ENCODE data around the gene KCNJ14. TPM values are rescaled to one million over a fixed set of nuclear protein-coding genes. Genes with fewer than 3 reads are reported as not detected.

KCNJ14 gene
- total RNA-seq, 2 experiments from 2014 or later = 1.3 to 1.5 TPM

- Mint-ChIP-seq H3K27ac (peak overlapping the region; percentile 89), H3K36me3 (ENCODE audit: low read depth) (peaks cover 31% of the 10 kb centered on the region), H3K27me3 (peaks cover 19% of the 10 kb centered on the region), H3K9me3 (no peaks in the 10 kb centered on the region), H3K4me1 (ENCODE audit: low read depth) (peaks cover 32% of the 10 kb centered on the region), H3K4me3 (peak overlapping the region; percentile 79)
- no peak for TF ChIP-seq CTCF (IDR thresholded peaks at IDR 0.05)
- POLR2A ChIA-PET = interaction anchor here (0.7 to 1.1 kb wide), 2 partner anchors 43 to 123 kb away, joined by 3 read pairs; a partner anchor contains a TSS
- intact Hi-C loops (cut with micrococcal nuclease) = no loop called here
- CTCF ChIA-PET = interaction anchor here (1.9 to 2.1 kb wide), 2 partner anchors 54 to 139 kb away, joined by 4 to 8 read pairs; partner anchors contain the start of gene KDELR1
- ATAC-seq (no peak), DNase-seq (no peak)
These were observed 10.5 kb upstream of the KCNJ14 start for GRCh38 chr19:48444936-48445200.

- H3K9me3 Mint-ChIP-seq = no peaks in the 10 kb centered on the region
- H3K4me1 Mint-ChIP-seq (ENCODE audit: low read depth) = peaks cover 32% of the 10 kb centered on the region
- intact Hi-C loops (cut with micrococcal nuclease) = no loop called here
- peak overlapping the region; percentile 89 for H3K27ac Mint-ChIP-seq
- H3K36me3 Mint-ChIP-seq (ENCODE audit: low read depth) = peaks cover 31% of the 10 kb centered on the region
- peak; percentile 49 for TF ChIP-seq CTCF (IDR thresholded peaks at IDR 0.05)
- ATAC-seq (peak; percentile 29), DNase-seq (peak; percentile 38)
- CTCF ChIA-PET = interaction anchor here (1.9 to 2.1 kb wide), 2 partner anchors 54 to 139 kb away, joined by 4 to 8 read pairs; partner anchors contain the start of gene KDELR1
- H3K27me3 Mint-ChIP-seq = peaks cover 19% of the 10 kb centered on the region
- peak overlapping the region; percentile 79 for H3K4me3 Mint-ChIP-seq
- POLR2A ChIA-PET = interaction anchor here (0.6 to 1.1 kb wide), 4 partner anchors 34 to 281 kb away, joined by 3 read pairs; a partner anchor contains a TSS
These were observed 10.1 kb upstream of the KCNJ14 start for GRCh38 chr19:48445256-48445605.

GRCh38 chr19:48445606-48446481, 9.5 kb upstream of the KCNJ14 start, which contains the start of gene GRWD1:
TSS of gene GRWD1 (plus strand) at chr19:48445983. CDS start at chr19:48446006, 23 bp downstream.
- intact Hi-C loops (cut with micrococcal nuclease) = no loop called here
- TF ChIP-seq CTCF (IDR thresholded peaks at IDR 0.05) = no peak
- peak; percentile 95 for ATAC-seq
- no peaks in the 10 kb centered on the region for H3K9me3 Mint-ChIP-seq
- peak; percentile 98 for DNase-seq
- H3K4me3 Mint-ChIP-seq = peak within 1 kb of the TSS; percentile 79
- peak within 1 kb of the TSS; percentile 89 for H3K27ac Mint-ChIP-seq
- POLR2A ChIA-PET = interaction anchor here (0.6 to 3.7 kb wide), 9 partner anchors 10 to 281 kb away, joined by 3 to 17 read pairs (median 3); partner anchors contain the start of gene KCNJ14
- H3K4me1 Mint-ChIP-seq (ENCODE audit: low read depth) = peaks cover 32% of the 10 kb centered on the region
- H3K27me3 Mint-ChIP-seq = peaks cover 19% of the 10 kb centered on the region
- peaks cover 31% of the 10 kb centered on the region for H3K36me3 Mint-ChIP-seq (ENCODE audit: low read depth)
- CTCF ChIA-PET = interaction anchor here (0.9 to 2.1 kb wide), 3 partner anchors 44 to 138 kb away, joined by 4 to 8 read pairs (median 6); partner anchors contain the start of gene KDELR1

GRCh38 chr19:48446579-48446978, 8.8 kb upstream of the KCNJ14 start:
- CTCF ChIA-PET = interaction anchor here (0.7 to 2.1 kb wide), 4 partner anchors 43 to 137 kb away, joined by 3 to 8 read pairs (median 5); partner anchors contain the start of gene KDELR1
- peaks cover 32% of the 10 kb centered on the region for H3K4me1 Mint-ChIP-seq (ENCODE audit: low read depth)
- ATAC-seq (no peak), DNase-seq (no peak)
- intact Hi-C loops (cut with micrococcal nuclease) = no loop called here
- H3K9me3 Mint-ChIP-seq = no peaks in the 10 kb centered on the region
- peak overlapping the region; percentile 89 for H3K27ac Mint-ChIP-seq
- no peak for TF ChIP-seq CTCF (IDR thresholded peaks at IDR 0.05)
- peaks cover 36% of the 10 kb centered on the region for H3K36me3 Mint-ChIP-seq (ENCODE audit: low read depth)
- POLR2A ChIA-PET = interaction anchor here (0.8 to 3.7 kb wide), 6 partner anchors 9 to 112 kb away, joined by 3 to 17 read pairs (median 5); partner anchors contain the start of gene KCNJ14
- H3K4me3 Mint-ChIP-seq = peak overlapping the region; percentile 79
- H3K27me3 Mint-ChIP-seq = peaks cover 15% of the 10 kb centered on the region
